Rectal smooth muscle tissue (tissue), 1 donor: ENCODE measurements around the gene DAB1.

Source experiments
- H3K27ac ChIP-seq: one replicate; pipeline ENCODE4 v1.7.0; 2013; ENCODE audit warnings: low read depth, low read length, inconsistent platforms
- H3K27me3 ChIP-seq: one replicate; pipeline ENCODE4 v1.7.0; 2013; ENCODE audit warnings: low read length; ENCODE audit not compliant: control insufficient read depth, insufficient read depth
- H3K36me3 ChIP-seq: one replicate; pipeline ENCODE4 v1.7.0; 2013; ENCODE audit warnings: low read length; ENCODE audit not compliant: control insufficient read depth, insufficient read depth
- H3K4me1 ChIP-seq: one replicate; pipeline ENCODE4 v1.7.0; 2013; ENCODE audit warnings: low read length; ENCODE audit not compliant: control insufficient read depth, insufficient read depth
- H3K4me3 ChIP-seq: one replicate; pipeline ENCODE4 v1.7.0; 2013; ENCODE audit warnings: low read length
- H3K9ac ChIP-seq: one replicate; pipeline ENCODE4 v1.7.0; 2013; ENCODE audit warnings: low read length

The DAB1 gene

DNA sequence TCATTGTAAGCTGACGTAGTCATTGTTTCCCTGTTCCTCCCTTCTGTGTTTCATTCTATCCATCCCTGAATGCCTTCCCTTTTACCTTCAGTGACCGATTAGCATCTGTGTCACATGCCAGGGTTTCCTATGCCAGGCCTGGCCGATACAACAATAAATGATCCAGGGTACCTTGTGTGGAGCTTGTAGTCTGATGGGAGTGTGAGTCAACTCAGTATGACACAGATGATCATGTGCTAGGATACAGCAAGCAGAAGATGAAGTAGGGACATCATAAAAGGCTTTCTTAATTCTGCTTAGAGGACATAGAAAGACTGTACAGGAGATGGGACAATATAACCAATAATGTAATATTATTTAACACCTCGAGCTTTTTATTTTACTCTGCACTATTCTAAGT lies 294.0 kb downstream of the DAB1 start:
- Histone ChIP-seq H3K36me3 (no peaks in the 10 kb centered on the region), H3K27ac (no peak overlapping the region), H3K4me3 (no peak overlapping the region), H3K27me3 (no peaks in the 10 kb centered on the region), H3K4me1 (no peaks in the 10 kb centered on the region), H3K9ac (no peak overlapping the region)

DNA sequence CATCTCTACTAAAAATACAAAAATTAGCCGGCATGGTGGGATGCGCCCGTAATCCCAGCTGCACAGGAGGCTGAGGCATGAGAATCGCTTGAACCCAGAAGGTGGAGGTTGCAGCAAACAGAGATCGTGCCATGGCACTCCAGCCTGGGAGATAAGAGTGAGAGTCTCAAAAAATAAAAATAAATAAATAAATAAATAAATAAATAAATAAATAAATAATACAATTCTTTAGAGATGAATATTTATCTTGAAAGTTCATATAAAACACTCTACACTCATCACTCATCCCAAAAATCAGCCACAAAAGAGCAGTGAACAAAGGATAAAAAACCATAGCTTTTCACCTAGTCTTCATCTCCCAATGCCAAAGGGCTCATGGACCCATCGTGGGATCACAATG lies 295.9 kb downstream of the DAB1 start:
- Histone ChIP-seq H3K27ac (no peak overlapping the region), H3K36me3 (no peaks in the 10 kb centered on the region), H3K27me3 (no peaks in the 10 kb centered on the region), H3K9ac (no peak overlapping the region), H3K4me1 (no peaks in the 10 kb centered on the region), H3K4me3 (no peak overlapping the region)

DNA sequence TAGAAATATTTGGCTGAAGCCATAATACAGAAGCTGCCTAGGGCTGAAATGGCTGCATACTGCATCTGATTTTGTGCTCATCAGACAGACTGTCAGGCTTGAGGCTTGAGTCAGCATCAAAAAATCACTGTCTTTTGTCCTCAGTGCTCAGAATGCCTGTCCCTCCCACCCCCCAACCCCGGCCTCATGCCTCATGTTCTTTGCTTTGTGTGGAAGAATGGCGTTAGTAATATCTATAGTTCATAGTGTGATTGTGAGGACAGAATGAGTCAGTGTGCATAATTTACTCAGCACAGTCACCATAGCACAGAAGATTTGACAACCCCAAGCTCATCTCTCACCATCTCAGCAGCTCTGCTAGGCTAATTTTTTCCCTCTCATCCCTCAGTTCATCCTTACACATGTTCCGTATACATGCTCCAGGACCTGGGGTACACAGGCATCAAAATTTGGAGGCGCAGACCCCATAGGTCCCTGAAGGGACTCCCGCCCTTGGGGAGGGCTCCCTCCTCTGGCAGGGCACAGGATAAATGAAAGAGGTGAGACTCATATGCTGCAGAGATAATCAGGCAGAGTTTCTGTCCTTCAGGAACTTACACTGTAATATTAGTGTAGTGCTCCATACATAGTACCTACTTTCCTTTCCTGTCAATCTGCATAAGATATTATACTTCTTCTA lies 299.0 kb downstream of the DAB1 start:
- no peak overlapping the region for H3K27ac ChIP-seq
- H3K27me3 ChIP-seq, result no peaks in the 10 kb centered on the region
- H3K36me3 ChIP-seq, result no peaks in the 10 kb centered on the region
- no peak overlapping the region for H3K4me3 ChIP-seq
- no peak overlapping the region for H3K9ac ChIP-seq
- no peaks in the 10 kb centered on the region for H3K4me1 ChIP-seq

GRCh38 chr1:57124170-57124569 lies 299.7 kb downstream of the DAB1 start:
- Histone ChIP-seq H3K4me1 (no peaks in the 10 kb centered on the region), H3K27me3 (no peaks in the 10 kb centered on the region), H3K27ac (no peak overlapping the region), H3K36me3 (no peaks in the 10 kb centered on the region), H3K4me3 (no peak overlapping the region), H3K9ac (no peak overlapping the region)

GRCh38 chr1:57122031-57122430 lies 301.8 kb downstream of the DAB1 start:
- Histone ChIP-seq H3K27me3 (no peaks in the 10 kb centered on the region), H3K27ac (no peak overlapping the region), H3K9ac (no peak overlapping the region), H3K36me3 (no peaks in the 10 kb centered on the region), H3K4me1 (no peaks in the 10 kb centered on the region), H3K4me3 (no peak overlapping the region)

- Histone ChIP-seq H3K4me1 (no peaks in the 10 kb centered on the region), H3K27me3 (no peaks in the 10 kb centered on the region), H3K9ac (no peak overlapping the region), H3K36me3 (no peaks in the 10 kb centered on the region), H3K27ac (no peak overlapping the region), H3K4me3 (no peak overlapping the region)
These were observed 304.8 kb downstream of the DAB1 start for GRCh38 chr1:57118948-57119603.

GRCh38 chr1:57117753-57118152 lies 306.1 kb downstream of the DAB1 start:
- H3K4me1 ChIP-seq, result no peaks in the 10 kb centered on the region
- H3K27me3 ChIP-seq, result no peaks in the 10 kb centered on the region
- no peak overlapping the region for H3K9ac ChIP-seq
- no peak overlapping the region for H3K27ac ChIP-seq
- no peak overlapping the region for H3K4me3 ChIP-seq
- no peaks in the 10 kb centered on the region for H3K36me3 ChIP-seq

- no peak overlapping the region for H3K4me3 ChIP-seq
- H3K27me3 ChIP-seq, result no peaks in the 10 kb centered on the region
- no peaks in the 10 kb centered on the region for H3K4me1 ChIP-seq
- H3K36me3 ChIP-seq, result no peaks in the 10 kb centered on the region
- H3K27ac ChIP-seq, result no peak overlapping the region
- no peak overlapping the region for H3K9ac ChIP-seq
These were observed 307.0 kb downstream of the DAB1 start for GRCh38 chr1:57116871-57117270.

DNA sequence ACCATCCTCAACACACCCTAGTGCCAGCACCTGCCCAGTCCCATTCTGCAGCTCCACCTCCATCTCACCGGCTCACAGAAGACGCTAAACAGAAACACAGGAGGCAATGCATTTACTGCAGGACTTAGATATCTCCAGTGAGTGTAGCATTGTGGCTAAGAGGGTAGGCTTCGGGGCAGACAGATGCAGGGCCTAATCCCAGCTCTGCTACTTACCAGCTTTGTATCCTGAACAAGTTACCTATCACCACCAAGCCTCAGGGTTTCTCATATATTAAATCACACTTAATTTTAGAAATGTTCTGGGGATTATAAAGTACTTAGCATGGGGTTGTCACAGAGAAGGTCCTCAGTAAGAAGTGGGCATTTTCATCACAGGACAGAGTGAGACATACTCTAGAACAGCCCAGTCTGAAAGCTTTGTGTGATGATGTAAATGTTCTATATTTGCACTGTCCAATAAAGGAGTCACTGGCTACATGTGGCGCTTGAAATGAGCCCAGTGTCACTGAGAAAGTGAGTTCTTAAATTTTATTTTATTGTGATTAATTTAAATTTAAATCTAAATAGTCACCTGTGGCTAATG lies 308.7 kb downstream of the DAB1 start:
- Histone ChIP-seq H3K36me3 (no peaks in the 10 kb centered on the region), H3K27ac (no peak overlapping the region), H3K4me1 (peaks cover 2% of the 10 kb centered on the region), H3K4me3 (no peak overlapping the region), H3K9ac (no peak overlapping the region), H3K27me3 (no peaks in the 10 kb centered on the region)

- H3K36me3 ChIP-seq, result no peaks in the 10 kb centered on the region
- H3K4me3 ChIP-seq, result no peak overlapping the region
- H3K4me1 ChIP-seq, result peaks cover 2% of the 10 kb centered on the region
- H3K27me3 ChIP-seq, result no peaks in the 10 kb centered on the region
- no peak overlapping the region for H3K9ac ChIP-seq
- H3K27ac ChIP-seq, result no peak overlapping the region
These were observed 311.7 kb downstream of the DAB1 start for GRCh38 chr1:57112148-57112547.

DNA sequence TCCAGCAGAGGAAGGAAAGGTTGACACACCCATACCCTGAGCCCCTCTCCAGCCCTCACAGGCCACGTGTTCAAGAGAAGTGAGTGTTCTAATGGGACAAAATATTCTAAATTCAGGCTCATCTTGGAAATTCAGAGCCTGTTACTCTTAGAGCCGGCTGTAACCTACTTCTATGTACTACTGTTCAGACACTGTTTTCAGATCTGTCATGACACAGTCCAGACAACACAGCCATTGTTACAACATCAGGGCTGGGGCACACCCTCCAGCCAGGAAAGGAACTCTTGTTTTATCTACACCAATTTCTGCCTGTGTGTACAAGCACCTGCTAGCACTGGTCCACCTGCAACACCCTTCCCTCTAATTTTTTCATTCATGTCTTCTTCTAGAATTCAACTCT lies 312.7 kb downstream of the DAB1 start:
- H3K27me3 ChIP-seq, result no peaks in the 10 kb centered on the region
- H3K36me3 ChIP-seq, result no peaks in the 10 kb centered on the region
- H3K4me3 ChIP-seq, result no peak overlapping the region
- no peak overlapping the region for H3K9ac ChIP-seq
- H3K27ac ChIP-seq, result no peak overlapping the region
- H3K4me1 ChIP-seq, result peaks cover 2% of the 10 kb centered on the region

DNA sequence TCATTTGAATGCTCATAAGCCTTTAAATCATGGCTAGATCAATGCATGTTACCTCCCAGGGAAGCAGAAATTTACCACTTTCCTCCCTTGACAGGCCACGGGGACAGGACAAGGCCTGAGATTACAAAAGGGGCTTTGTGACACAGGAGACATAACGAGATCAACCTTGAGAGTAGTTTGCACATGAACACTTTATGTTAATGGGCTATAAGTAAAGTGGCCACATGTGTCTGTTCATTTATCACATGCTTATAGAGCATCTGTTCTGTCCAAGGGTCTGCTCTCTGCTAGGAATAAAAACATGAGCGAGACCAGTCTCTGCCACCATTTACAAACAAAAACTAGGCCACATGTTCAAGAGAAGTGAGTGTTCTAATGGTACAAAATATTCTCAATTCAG lies 314.0 kb downstream of the DAB1 start:
- Histone ChIP-seq H3K4me3 (no peak overlapping the region), H3K9ac (no peak overlapping the region), H3K27ac (no peak overlapping the region), H3K4me1 (peaks cover 2% of the 10 kb centered on the region), H3K27me3 (no peaks in the 10 kb centered on the region), H3K36me3 (no peaks in the 10 kb centered on the region)

- Histone ChIP-seq H3K27ac (no peak overlapping the region), H3K4me1 (peaks cover 2% of the 10 kb centered on the region), H3K36me3 (no peaks in the 10 kb centered on the region), H3K4me3 (no peak overlapping the region), H3K27me3 (no peaks in the 10 kb centered on the region), H3K9ac (no peak overlapping the region)
These were observed 314.6 kb downstream of the DAB1 start for GRCh38 chr1:57109247-57109646.
